Transverse colon (tissue), 4 donors: ENCODE data around the gene PTPRD. TPM values are rescaled to one million over a fixed set of nuclear protein-coding genes. Genes with fewer than 3 reads are reported as not detected.

Experiments used
- DNase-seq: peaks from one replicate; pipeline ENCODE4 v3.0.0-alpha.2; 2019
- H3K27ac ChIP-seq, 4 donors: fragments of 200-600 bp; sonication (generic); 2 replicates each; pipeline ENCODE4 v1.5.1; 2016 to 2018; ENCODE audit warnings: inconsistent platforms in 4 of 4
- H3K27me3 ChIP-seq: fragments of 200-600 bp; sonication (generic); 2 replicates; pipeline ENCODE4 v1.5.1; 2017; ENCODE audit warnings: inconsistent platforms
- H3K36me3 ChIP-seq, 4 donors: fragments of 200-600 bp; sonication (generic); 2 replicates each; pipeline ENCODE4 v1.5.1; 2017 to 2019; ENCODE audit warnings: inconsistent platforms in 4 of 4
- H3K4me1 ChIP-seq, 4 donors: fragments of 200-600 bp; sonication (generic); 2 replicates each; pipeline ENCODE4 v1.5.1; 2017 to 2020; ENCODE audit warnings: inconsistent platforms in 4 of 4
- H3K4me3 ChIP-seq, 4 donors: fragments of 200-600 bp; sonication (generic); 1 replicate in 1 of 4; 2 replicates in 3 of 4; pipeline versions ENCODE4 v1.5.1 to v1.6.1; 2017 to 2019; ENCODE audit warnings: inconsistent platforms in 4 of 4
- H3K9me3 ChIP-seq, 2 donors: fragments of 200-600 bp; sonication (generic); 2 replicates each; pipeline ENCODE4 v1.5.1; 2017 to 2019; ENCODE audit warnings: inconsistent platforms in 2 of 2
- CTCF ChIP-seq, 5 experiments: fragments of 200-600 bp in 3 of 5; fragments of 450-650 bp in 2 of 5; sonication (generic) in 3 of 5; IDR thresholded peaks; 1 replicate in 2 of 5; 2 replicates in 3 of 5; pipeline ENCODE4 v1.5.1; 2016 to 2017; ENCODE audit warnings: antibody characterized with exemption in 5 of 5, inconsistent platforms in 3 of 5, mild to moderate bottlenecking in 2 of 5, moderate library complexity in 1 of 5
- EP300 ChIP-seq: sonication (generic); formaldehyde crosslinking; IDR thresholded peaks from one replicate; pipeline ENCODE4 v1.6.1; 2017; ENCODE audit warnings: antibody characterized with exemption, low read depth
- POLR2A ChIP-seq: fragments of 450-650 bp; IDR thresholded peaks from one replicate; pipeline ENCODE4 v1.6.1; 2016; ENCODE audit warnings: antibody characterized with exemption, mild to moderate bottlenecking, moderate library complexity
- POLR2AphosphoS5 ChIP-seq, 3 donors: sonication (generic); formaldehyde crosslinking; IDR thresholded peaks; one replicate each; pipeline ENCODE4 v1.6.1; 2016; ENCODE audit warnings: antibody characterized with exemption in 3 of 3
- WGBS, 2 donors: methylation state at CpG; one replicate each; pipeline ENCODE4 v1.1.5; 2018; ENCODE audit warnings: low coverage in 1 of 2; 5-methylcytosine and 5-hydroxymethylcytosine counted together
- in situ Hi-C, 4 donors: fragments of 200-750 bp; cut with MboI; loops; one replicate each; pipeline versions ENCODE4 v1.15.0 to v1.15.1; 2017; ENCODE audit warnings: low sequenced_read_pairs in 3 of 4, low pct_ligation_motif_present in 1 of 4, low pct_unique_long_range_greater_than_20kb in 1 of 4
- intact Hi-C: fragments of 100-400 bp; cut with DNase I; formaldehyde crosslinking; loops from one replicate; pipeline ENCODE4 v1.15.1; 2023; ENCODE audit warnings: low total_unique reads
- total RNA-seq, 4 donors: library from RNA; depleted of rRNA; stranded (reverse); fragments of >200 nt; gene quantifications; one replicate each; pipeline ENCODE4 v1.1.0, GENCODE V29; 2016

Gene PTPRD
- total RNA-seq, 4 donors from 2014 or later: 43.0 to 115 (median 79.1) TPM

- no peaks in the 10 kb centered on the region for H3K36me3 ChIP-seq
- intact Hi-C loops (no loop called here), in situ Hi-C loops (no loop called here)
- TF ChIP-seq EP300 (no peak), POLR2A (no peak), CTCF (IDR thresholded peaks at IDR 0.05) (no peak), POLR2AphosphoS5 (IDR thresholded peaks at IDR 0.05) (no peak)
- peaks cover 0 to 15% (median 7%) of the 10 kb centered on the region in 4 donors for H3K4me1 ChIP-seq
- 25 to 27% methylated on average over 2 of the region's 2 CpGs for WGBS, 2 donors
- peak; percentile 11 for DNase-seq
- H3K27ac ChIP-seq: no peak overlapping the region
- H3K4me3 ChIP-seq: no peak overlapping the region
- no peaks in the 10 kb centered on the region for H3K27me3 ChIP-seq
- H3K9me3 ChIP-seq: no peaks in the 10 kb centered on the region
Observed at GRCh38 chr9:9752722-9753121, 860.1 kb downstream of the PTPRD start.

- intact Hi-C loops (no loop called here), in situ Hi-C loops (no loop called here)
- 77 to 78% methylated on average over 4 of the region's 4 CpGs for WGBS, 2 donors
- no peaks in the 10 kb centered on the region for H3K27me3 ChIP-seq
- H3K4me3 ChIP-seq: no peak overlapping the region
- TF ChIP-seq EP300 (no peak), POLR2A (no peak), CTCF (IDR thresholded peaks at IDR 0.05) (no peak), POLR2AphosphoS5 (IDR thresholded peaks at IDR 0.05) (no peak)
- H3K9me3 ChIP-seq: no peaks in the 10 kb centered on the region
- no peaks in the 10 kb centered on the region for H3K36me3 ChIP-seq
- peaks cover 0 to 15% (median 7%) of the 10 kb centered on the region in 4 donors for H3K4me1 ChIP-seq
- DNase-seq: no peak
- no peak overlapping the region for H3K27ac ChIP-seq
Observed at GRCh38 chr9:9751996-9752395, 860.8 kb downstream of the PTPRD start.

GRCh38 chr9:9750719-9751118, 862.1 kb downstream of the PTPRD start:
- no peak overlapping the region for H3K4me3 ChIP-seq
- intact Hi-C loops (no loop called here), in situ Hi-C loops (no loop called here)
- no peaks in the 10 kb centered on the region for H3K9me3 ChIP-seq
- H3K27me3 ChIP-seq: no peaks in the 10 kb centered on the region
- H3K27ac ChIP-seq: no peak overlapping the region
- WGBS, 2 donors: 83 to 84% methylated on average over 3 of the region's 3 CpGs
- DNase-seq: no peak
- TF ChIP-seq POLR2AphosphoS5 (IDR thresholded peaks at IDR 0.05): no peak
- no peak for TF ChIP-seq CTCF (IDR thresholded peaks at IDR 0.05)
- TF ChIP-seq EP300: no peak
- no peak for TF ChIP-seq POLR2A
- H3K36me3 ChIP-seq: no peaks in the 10 kb centered on the region
- peaks cover 0 to 15% (median 7%) of the 10 kb centered on the region in 4 donors for H3K4me1 ChIP-seq

GRCh38 chr9:9749591-9749990, 863.2 kb downstream of the PTPRD start:
- H3K36me3 ChIP-seq: no peaks in the 10 kb centered on the region
- no peak overlapping the region for H3K4me3 ChIP-seq
- no peaks in the 10 kb centered on the region for H3K27me3 ChIP-seq
- no peaks in the 10 kb centered on the region for H3K9me3 ChIP-seq
- 76 to 82% methylated on average over 1 of the region's 1 CpG for WGBS, 2 donors
- H3K27ac ChIP-seq: no peak overlapping the region
- no peak for DNase-seq
- intact Hi-C loops (no loop called here), in situ Hi-C loops (no loop called here)
- TF ChIP-seq EP300 (no peak), CTCF (IDR thresholded peaks at IDR 0.05) (no peak), POLR2A (no peak), POLR2AphosphoS5 (IDR thresholded peaks at IDR 0.05) (no peak)
- H3K4me1 ChIP-seq: peaks cover 0 to 15% (median 7%) of the 10 kb centered on the region in 4 donors
